NCI-H226 (cell line): Measurements from ENCODE around the gene PTPRN2.

Source experiments
- DNase-seq: peaks from one replicate; pipeline ENCODE4 v3.0.0-alpha.2; 2015

PTPRN2 gene

GRCh38 chr7:157722137-157723060 lies 865.2 kb downstream of the PTPRN2 start:
- DNase-seq: no peak

DNA sequence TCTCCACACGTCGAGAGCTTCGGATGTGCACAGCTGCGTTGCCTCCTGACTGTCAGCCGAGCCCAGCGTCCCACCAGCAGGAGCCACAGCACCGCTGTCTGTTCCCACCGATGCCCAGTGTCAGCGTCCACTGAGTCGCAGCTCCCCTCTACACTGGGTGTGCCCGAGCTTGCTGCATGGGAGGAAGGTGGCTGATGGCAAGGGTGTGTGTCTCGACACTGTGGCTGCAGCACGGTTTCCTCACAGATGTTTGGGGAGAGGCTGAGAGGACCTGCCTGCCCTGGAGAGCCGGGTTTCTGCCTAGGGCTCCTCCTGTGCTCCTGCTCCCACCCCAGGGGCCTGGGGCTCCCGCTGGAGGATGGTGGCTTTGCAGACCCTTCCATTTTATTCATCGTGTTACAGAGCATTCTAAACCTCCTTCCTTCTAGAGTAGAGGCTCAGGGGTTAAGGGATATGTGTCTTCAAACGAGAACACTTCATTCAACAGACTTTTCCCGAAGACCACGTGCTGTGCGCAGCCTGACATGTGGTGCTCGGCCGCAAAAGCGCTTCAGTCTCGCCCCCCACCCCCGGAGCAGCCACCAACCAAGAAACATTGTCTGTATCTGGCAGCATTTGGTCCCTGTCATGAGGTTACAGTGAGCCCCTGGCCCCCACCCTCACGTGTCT lies 866.0 kb downstream of the PTPRN2 start:
- no peak for DNase-seq

- DNase-seq: no peak
Observed at GRCh38 chr7:157719705-157720655, 867.6 kb downstream of the PTPRN2 start.

DNA sequence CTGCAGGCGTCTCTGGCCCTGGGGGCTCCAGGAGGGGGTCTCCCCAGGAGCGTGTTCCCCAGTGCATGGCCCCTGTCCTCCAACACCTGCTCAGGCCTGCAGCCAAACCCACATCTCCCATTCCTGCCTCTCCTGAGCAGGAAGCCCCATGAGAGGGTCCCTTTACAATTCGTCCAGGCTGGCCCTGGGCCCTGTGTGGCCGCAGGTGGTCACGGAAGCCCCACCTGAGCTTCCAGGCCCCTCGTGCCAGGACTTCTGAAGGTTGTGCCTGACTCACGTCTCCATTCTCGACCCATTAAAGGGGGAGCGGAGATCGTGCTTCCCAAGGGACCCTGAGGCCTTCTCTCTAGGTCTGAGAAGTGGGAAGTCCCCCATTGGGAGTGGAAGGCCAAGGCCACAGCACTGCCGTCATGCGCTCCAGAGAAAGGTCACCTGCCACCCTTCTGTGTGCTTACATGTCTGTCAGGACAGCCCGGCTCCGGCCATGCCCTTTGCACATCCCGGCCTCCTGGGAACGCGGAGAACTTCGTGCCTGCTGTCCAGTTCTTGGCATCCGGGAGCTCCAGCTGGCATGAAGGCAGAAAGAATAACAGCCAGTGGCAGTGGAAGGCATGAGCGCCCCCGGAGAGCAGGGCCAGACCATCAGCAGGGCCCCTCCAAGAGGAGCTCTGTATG lies 868.5 kb downstream of the PTPRN2 start:
- DNase-seq: no peak

DNA sequence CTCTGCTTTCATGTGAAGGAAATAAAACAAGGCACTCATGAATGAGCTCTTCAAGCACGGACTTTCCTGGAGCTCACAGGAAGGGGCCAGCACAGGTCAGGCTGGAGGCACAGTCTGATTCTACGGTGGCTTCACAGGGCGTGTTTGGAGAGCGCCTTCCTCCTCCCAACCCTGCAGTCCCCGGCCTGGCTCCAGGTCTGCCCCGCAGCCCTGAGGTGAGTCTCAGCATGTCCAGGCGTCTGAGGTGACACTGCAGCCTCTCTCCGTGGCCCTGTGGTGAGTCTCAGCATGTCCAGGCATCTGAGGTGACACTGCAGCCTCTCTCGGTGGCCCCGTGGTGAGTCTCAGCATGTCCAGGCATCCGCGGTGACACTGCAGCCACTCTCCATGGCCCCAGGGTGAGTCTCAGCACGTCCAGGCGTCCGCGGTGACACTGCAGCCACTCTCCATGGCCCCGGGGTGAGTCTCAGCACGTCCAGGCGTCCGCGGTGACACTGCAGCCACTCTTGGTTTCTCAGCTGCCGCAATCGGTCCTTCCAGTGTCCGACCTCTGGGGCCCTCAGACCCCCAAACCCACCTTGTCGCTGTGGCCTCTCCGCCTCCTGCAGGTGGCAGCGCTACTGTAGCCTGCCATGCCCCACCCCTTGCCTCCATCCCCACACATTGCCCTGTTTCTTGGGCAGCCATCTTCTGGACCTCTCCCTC lies 869.2 kb downstream of the PTPRN2 start:
- no peak for DNase-seq

DNA sequence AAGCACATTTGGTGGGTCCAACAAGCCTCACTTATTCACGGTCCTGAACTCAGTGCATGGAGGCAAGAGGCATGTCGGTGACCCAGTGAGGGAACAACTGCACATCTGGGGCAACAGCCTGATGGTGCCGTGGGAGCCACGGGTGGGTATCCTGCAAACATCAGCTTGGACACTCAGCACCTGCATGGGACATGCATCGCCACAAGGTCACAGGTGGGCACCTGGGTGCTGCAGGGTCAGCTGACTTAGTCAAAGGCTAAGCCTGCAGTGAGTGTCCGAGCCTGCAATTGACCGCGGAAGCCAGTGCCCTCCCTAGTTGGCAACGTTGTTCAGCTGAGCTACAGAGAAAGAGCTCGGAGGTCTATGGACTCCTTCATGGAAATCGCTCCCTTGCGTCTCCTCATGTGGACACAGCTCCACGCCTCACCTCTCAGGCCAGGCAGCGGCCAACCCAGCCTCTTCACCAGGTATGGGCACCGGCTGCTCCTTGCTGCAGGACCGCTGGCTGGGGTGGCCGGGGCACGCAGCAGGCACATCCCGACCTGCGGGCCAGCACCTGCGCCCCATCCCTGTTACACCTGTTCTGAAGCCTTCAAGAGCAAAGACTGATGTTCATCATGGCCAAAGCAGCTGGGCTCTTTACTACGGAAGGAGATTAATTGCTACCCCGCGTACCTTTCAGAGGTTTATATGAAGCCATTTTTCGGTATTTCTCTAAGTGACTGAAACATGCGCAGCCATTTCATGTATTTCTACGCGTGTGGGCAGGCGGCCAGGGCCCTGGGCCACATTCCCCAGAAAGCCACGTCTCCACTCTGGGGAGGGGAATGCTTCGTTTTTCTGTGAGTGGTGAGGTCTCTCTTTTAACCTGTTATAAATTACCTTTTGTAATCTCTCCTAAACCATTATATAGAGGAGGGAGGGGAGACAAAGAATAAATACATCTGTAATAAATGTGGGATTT lies 870.1 kb downstream of the PTPRN2 start:
- no peak for DNase-seq

- no peak for DNase-seq
Observed at GRCh38 chr7:157715938-157716280, 871.7 kb downstream of the PTPRN2 start.

DNA sequence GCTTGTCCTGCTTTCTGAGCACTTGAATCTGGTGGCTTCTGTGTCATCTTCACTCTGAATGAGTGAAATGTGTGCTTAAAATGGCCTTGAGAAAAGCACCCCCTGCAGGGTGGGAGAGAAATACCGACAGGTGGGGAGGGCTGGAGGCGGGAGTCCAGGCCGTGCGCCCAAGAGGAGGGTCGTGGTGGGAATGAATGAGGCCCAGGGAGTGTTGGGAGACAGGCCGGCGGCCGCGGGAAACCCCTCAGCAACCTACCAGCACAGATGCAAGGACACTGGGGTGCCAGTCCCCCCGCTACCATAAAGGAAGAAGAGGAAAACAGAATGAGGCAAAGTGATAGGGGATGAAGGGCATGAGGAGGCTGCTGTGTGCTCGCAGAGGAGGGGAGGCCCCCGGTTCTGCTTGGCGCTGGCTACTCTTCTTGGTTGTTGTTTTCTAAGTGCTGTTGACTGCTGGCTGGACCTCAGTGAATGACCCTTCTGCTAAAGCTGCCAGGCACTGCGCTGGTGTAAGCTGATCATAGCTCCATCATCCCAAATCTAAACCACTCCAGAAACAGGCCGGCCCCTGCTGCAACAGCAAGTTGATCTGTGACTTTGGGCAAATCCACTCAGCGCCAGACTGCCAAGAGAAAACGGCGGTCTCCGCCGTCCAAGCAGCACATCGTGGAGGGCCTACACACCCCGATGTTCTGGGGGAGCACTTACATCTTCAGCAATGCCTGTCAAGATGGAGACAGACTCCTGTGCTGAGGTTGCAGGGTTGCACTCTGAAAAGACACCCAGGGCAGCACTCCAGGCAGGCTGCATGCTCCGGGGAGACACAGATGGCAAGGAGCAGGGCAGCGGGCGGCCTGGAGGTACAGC lies 872.3 kb downstream of the PTPRN2 start:
- no peak for DNase-seq

GRCh38 chr7:157714166-157715070 lies 873.2 kb downstream of the PTPRN2 start:
- no peak for DNase-seq

DNA sequence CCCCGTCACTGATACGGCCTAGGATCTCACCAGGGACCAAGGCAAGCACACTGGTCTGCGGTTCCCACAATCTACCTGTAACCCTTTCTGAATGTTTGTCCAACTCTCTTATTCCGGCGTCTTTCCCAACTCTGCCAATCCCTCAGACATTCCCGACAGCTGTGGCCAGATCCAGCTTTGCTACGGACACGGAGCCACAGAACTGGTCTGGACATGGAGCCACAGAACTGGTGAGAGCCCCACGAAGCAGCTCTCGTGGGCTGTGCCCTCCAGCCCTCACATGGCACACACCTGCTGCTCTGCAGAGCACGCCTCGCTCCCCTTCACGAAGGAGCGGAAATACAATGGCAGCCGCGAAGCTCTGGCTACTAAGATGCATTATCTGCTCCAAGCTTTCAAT lies 874.0 kb downstream of the PTPRN2 start:
- DNase-seq: no peak

DNA sequence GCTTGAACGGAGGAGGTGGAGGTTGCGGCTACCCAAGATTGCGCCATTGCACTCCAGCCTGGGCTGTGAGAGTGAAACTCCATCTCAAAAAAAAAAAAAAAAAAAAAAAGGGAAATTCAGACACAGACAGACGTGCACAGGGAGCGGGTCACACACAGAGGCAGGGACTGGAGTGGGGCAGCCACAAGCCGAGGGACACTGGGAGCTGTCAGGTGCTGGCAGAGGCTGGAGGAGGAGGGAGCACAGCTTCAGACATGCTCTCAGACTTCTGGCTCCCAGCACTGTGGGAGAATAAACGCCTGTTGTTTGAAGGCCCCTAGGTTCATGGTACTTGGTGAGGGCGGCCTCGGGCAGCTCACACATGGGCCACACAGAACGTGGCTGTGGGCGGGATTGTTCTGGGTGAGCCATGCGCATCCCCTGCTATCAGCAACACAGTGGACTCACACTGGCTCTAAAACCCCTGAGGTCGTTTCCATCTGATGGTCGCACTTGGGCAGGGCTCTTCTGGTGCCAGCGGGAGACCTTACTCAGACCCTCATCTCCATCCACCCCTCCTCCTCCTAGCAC lies 874.9 kb downstream of the PTPRN2 start:
- DNase-seq: no peak

DNA sequence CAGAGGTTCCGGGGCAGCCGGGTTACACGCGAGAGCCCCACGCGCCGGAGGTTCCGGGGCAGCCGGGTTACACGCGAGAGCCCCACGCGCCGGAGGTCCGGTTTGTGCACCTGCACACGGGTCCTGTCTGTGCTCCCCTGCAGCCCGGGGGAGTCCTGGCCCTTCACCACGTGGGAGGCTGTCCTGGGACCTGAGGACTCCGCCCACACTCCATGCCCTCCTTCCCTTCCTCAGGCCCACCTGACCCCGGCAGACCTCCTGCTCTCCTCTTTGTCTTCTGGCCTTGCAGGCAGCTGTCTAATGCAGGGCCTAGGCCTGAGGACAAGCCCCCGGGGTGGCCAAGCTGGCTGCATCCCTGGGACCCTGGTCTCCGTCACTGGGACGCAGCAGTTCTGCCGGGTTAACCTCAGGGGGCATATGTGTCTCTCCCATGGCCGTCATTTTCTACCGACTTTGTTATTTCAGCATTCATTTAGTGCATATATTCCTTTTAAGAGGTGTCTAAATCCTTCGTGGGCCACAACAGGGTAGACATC lies 876.2 kb downstream of the PTPRN2 start:
- DNase-seq: no peak

- DNase-seq: no peak
Observed at GRCh38 chr7:157710396-157710795, 877.2 kb downstream of the PTPRN2 start.

DNA sequence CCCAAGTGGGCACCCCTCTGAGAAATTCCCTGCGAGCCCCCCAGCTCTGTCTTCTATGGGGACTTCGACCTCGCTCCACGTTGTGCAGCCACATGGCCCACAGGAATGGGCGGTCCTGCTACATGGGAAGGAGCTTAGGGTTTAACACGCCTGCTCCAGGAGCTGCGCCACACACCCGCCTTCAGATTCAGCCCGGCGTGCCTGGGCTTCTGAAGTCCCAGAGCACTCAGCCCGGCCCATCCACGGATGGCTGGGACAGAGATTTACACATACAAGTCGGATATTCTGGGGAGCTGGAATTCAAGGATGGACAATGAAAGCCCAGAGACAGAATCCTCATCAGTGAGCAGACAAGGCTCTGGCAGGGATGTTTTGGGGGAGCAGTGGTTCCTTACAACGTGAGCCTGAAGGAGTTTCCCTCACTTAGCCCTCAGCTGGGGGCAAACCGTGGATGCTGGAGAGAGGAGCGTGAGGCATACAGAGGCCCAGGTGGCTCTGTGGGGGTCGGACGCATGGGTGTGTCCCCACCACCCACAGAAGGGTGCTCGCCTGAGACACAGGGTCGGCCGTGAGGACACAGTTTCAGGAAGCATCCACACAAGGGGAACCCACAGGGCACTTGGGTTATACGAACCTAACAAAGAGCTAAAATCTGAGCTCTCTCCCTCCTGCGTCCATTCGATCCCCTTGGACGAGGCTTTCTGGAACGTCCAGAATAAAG lies 877.9 kb downstream of the PTPRN2 start:
- DNase-seq: no peak

DNA sequence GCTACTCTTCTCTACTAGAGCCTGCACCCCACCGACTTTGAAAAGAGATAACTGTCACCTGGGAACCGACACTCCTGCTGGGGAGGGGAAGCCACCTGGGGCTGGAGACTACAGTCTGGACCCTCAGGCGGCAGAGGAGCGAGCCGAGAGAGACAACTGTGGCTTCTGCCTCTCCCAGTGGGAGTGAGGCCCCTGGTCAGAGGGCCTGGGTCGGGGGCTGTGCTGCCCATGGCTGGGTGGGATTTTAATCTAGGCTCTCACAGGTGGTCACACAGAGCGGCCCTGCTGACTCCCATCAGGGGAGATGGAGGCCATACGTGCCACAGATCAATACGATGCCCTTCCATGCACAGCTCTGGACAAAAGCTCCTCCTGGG lies 878.7 kb downstream of the PTPRN2 start:
- no peak for DNase-seq

DNA sequence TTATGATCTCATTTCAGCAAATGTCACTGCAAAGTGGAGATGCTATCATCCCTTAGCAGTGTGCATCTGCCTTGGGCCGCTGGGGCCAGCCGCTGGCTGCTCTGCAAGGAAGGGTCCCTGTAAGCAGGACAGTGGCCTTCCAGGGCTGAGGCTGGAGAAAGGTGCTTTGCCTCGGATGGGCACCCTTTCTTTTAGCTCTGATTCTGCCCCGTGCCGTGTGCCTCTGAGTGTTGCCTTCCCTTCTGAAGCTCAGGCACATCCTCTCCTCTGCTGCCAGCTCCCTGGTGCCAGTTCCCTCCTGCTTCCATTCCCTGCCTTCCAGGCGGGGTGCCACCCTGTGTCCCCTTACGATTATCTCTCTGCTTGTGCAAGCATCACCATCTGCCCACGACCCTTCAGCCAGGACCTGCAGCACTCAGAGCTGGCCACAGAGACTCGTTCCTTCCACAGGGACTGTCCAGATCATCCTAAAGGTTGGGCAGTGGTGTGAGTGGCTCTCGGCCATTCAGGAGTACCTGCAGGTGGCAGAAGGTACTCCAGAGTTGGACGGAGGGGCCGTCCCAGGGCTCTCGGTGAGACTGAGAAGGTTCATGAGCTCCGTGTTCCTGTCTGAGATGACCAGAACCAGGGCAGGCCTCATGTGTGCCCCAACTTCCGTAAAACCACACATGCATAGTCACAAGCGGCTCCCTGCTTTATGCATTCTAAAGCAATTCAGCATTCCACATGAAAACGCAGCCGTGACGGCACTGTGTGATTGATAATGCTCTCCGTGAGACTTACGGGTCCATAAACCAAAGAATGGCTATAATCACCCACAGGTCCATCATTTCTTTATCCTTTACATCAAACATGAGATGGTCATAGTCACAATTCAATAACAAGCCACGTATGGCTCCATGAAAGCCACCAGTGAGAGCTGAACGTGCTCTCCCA lies 879.4 kb downstream of the PTPRN2 start:
- DNase-seq: no peak
